ENCODE results near the gene MCM6.

MCM6 gene

GRCh38 chr2:135862718-135863117 lies 13.5 kb downstream of the MCM6 start:
- no peak for FAIRE-seq

- FAIRE-seq = no peak
Measured at GRCh38 chr2:135853401-135853800, 22.8 kb downstream of the MCM6 start.

DNA sequence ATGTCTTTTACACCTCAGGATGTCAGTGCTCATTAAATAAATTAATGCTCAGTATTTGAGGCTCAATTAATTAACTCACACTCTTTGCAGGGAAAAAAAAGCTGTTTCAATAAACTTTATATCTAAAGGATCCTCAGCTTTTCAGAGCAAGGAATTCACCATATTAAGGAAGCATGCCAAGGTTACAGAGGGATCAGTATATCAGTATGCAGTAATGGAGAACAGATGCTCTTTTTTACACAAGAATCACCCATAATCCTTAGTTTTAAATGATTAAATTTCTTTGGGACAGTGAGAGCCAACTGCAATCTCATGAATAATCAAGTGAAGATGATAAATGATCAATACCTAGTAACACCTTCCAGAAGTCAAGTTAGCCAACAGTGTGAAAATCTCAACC lies 24.4 kb downstream of the MCM6 start:
- FAIRE-seq = no peak

GRCh38 chr2:135850892-135851668 lies 25.2 kb downstream of the MCM6 start:
- no peak for FAIRE-seq

GRCh38 chr2:135849087-135849486 lies 27.2 kb downstream of the MCM6 start:
- no peak for FAIRE-seq

- FAIRE-seq = no peak
Measured at GRCh38 chr2:135845997-135846396, 30.2 kb downstream of the MCM6 start.

GRCh38 chr2:135845257-135845656 lies 31.0 kb downstream of the MCM6 start:
- no peak for FAIRE-seq

- FAIRE-seq = no peak
Measured at GRCh38 chr2:135844301-135844895, 31.8 kb downstream of the MCM6 start.

- no peak for FAIRE-seq
Measured at GRCh38 chr2:135843671-135844070, 32.6 kb downstream of the MCM6 start.

DNA sequence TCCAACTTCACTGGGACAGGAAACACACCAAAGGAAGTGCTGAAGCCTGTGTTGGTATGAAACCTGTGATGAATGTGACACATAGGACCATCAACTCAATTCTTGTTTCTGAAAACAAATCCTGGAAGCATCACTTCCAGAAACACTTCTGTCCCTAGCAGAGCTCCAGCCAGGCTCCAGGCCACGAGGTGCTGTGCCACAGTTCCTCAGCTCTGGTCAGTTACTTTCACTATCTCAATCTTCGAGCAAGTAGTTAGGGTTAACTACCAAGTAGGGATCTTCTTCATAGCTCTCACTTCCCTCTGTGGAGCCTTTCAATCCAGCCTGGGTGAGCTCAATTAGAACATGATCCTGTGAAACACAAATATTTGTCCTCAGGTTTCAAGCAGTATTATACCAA lies 35.6 kb downstream of the MCM6 start:
- FAIRE-seq = no peak

GRCh38 chr2:135839713-135840112 lies 36.5 kb downstream of the MCM6 start:
- FAIRE-seq = no peak

DNA sequence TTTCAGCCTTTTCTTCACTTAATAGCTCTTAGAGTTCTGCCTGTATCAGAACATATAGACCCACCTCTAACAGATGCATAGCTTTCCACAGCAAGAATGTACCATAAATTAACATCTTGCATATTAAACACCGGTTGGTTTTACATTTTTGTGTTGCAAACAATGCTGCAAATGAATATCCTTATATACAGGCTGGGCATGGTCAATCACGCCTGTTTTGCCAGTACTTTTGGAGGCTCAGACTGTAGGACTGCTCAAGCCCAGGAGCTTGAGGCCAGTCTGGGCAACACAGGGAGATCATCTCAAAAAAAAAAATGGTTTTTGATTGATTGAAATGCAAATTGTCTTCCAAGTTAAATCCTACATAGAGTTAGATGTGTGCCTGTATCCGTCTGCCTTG lies 37.7 kb downstream of the MCM6 start:
- FAIRE-seq = no peak

- FAIRE-seq = no peak
Measured at GRCh38 chr2:135836596-135837270, 39.5 kb downstream of the MCM6 start, which contains the start of gene LCT. TSS of gene LCT (minus strand) at chr2:135837184. CDS start at chr2:135837169, 15 bp downstream.

GRCh38 chr2:135832891-135833290 lies 43.4 kb downstream of the MCM6 start:
- no peak for FAIRE-seq

DNA sequence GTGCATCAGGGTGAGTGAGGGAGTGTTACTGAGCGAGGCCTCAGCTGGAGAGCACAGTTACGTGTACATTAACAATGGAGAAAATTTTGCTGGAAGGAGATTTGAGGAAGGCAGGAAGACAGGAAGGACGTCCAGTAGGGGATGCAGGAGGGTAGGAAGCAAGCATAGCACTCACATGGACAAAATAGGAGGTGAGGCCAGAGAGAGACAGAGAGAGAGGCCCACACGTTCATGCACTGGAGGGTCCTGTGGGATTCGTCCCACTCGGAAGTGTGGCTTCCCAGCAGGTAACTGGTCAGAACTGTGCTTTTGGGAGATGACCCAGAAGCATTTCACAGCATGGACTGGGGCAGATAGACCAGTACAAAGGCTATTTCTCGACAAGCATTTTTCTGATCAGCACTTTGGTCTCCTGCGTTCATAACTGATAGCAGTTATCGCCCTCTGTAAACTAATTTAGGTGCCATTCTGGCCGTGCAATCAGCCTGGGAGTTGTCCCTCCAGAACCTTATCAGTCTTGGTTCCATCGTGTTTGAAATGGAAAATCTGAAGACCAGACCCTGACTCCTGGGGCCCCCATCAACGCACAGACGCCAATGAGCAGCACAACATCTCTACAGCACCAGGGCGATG lies 44.9 kb downstream of the MCM6 start:
- no peak for FAIRE-seq

DNA sequence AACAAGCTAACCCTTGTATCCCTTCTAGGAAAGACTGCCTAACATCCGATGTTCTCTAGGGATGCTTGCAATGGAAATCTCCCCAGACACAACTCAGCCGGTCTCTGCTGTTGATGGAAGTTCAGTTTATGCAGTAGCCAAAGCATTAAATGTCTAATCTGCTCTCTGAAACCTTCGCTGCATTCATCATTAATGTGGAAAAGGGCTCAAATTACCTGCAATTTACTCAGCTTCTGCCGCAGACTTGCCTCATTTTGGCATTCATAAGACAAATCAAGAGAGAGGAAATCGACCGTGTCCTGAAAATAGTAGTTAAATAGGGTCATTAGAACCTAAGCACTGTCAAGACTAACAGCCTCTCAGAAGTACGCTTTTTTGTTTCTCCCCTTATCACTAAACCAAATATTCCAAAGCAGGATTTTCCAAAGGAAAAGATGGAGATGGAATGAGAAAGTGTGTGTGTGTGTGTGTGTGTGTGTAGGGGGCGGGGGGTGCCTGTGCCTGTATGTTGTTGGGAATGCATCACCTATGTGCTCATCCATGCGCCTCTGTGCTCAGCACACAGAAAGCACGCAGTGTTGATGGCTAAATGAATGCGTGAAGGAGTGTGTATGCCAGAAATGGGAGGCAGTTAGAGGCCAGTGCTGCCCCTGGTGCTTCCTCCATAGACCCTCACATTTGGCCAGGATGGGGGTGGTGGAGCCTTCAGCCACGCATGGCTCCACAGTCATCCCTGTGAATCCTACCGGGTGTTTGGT lies 46.7 kb downstream of the MCM6 start:
- FAIRE-seq = no peak

- FAIRE-seq = no peak
Measured at GRCh38 chr2:135826544-135826943, 49.7 kb downstream of the MCM6 start.

GRCh38 chr2:135825550-135826176 lies 50.6 kb downstream of the MCM6 start:
- no peak for FAIRE-seq

GRCh38 chr2:135825131-135825530 lies 51.1 kb downstream of the MCM6 start:
- no peak for FAIRE-seq

- FAIRE-seq = no peak
Measured at GRCh38 chr2:135822855-135823254, 53.4 kb downstream of the MCM6 start.

GRCh38 chr2:135821190-135821589 lies 55.1 kb downstream of the MCM6 start:
- FAIRE-seq = no peak

DNA sequence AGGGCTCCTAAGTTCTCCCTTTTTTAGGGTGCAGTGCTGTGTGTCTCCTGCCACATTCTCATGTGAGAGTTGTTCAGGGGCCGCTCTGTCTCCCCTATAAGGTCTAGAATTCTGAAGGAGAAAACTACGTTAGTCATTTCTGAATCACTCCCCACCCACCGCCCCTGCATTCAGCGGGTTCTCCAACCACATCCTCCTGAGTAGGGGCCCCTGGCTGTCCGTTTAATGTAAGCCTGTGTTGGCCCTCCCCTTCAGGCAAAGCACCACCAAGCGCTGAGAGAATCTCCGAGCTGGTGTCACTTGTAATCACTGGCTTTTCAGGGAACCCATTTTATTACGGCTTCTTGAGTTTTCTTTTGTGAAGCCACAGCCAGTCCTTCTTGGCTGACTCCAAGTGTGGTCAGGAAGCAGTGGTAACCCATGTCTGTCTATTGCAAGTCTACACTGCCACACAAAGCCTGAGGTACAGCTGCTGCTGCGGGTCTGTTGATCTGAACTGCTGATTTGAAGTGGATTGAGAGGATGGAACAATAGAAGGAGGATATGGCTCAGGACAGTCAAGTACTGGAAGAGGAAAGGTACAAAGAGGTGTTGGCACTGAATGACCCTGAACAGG lies 56.1 kb downstream of the MCM6 start:
- no peak for FAIRE-seq
